Uterus (tissue), 2 donors: ENCODE measurements around the gene WDR35.

Experiments
- CTCF ChIP-seq, 4 experiments: fragments of 200-600 bp in 2 of 4; fragments of 450-650 bp in 2 of 4; sonication (generic) in 2 of 4; IDR thresholded peaks; one replicate each; pipeline ENCODE4 v1.5.1; 2016 to 2019; ENCODE audit warnings: antibody characterized with exemption in 4 of 4, mild to moderate bottlenecking in 2 of 4, moderate library complexity in 1 of 4
- POLR2A ChIP-seq, 2 donors: fragments of 450-650 bp; IDR thresholded peaks; one replicate each; pipeline ENCODE4 v1.6.1; 2016; ENCODE audit warnings: antibody characterized with exemption in 2 of 2, mild to moderate bottlenecking in 1 of 2, moderate library complexity in 1 of 2

- TF ChIP-seq CTCF (IDR thresholded peaks at IDR 0.05), result no peak
- no peak for TF ChIP-seq POLR2A (IDR thresholded peaks at IDR 0.05)
Measured at GRCh38 chr2:19944205-19944845, 45.6 kb downstream of the WDR35 start.
